GM18502 (cell line): Measurements from ENCODE around the gene ATP9A.
A peak's percentile ranks its signal among the peaks of the same experiment; 100 is the strongest.

Experiments used
- ATAC-seq: cut with Tn5 transposase; IDR thresholded peaks from one replicate; pipeline ENCODE4 v1.9.1; 2021; ENCODE audit warnings: mild to moderate bottlenecking; ENCODE audit not compliant: unreplicated experiment, poor library complexity

Gene ATP9A

DNA sequence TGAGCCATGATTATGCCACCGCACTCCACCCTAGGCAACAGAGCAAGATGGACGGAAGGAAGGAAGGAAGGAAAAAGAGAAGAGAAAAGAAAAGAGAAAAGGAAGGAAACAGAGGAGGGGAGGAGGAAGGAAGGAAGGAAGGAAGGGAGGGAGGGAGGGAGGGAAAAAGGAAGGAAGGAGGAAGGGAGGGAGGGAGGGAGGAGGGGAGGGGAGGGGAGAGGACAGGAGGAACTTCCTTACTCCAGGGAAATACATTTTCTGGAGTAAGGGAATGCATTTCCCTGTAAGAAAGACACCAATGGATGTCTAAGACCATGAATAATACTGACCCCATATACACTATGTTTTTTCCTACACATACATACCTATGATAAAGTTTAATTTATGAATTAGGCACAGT lies 132.5 kb downstream of the ATP9A start:
- ATAC-seq = no peak

DNA sequence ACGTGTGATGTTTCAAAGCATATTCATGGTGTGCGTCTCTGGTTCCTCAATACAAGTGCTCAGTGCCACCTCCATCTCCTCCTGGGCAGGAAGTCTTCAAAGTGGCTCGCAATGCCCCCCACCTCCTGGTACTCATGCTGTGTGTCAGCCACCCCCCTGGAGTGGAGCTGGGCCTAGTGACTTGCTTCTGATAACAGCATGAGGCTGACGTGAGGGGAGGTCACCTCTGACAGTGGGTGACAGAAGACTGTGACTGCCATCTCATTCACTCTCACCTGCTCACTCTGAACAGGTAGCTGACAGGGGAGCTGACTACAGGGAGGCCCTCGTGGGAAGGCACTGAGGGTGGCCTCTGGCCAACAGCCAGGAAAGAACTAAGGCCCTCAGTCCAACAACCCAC lies 133.3 kb downstream of the ATP9A start:
- no peak for ATAC-seq

DNA sequence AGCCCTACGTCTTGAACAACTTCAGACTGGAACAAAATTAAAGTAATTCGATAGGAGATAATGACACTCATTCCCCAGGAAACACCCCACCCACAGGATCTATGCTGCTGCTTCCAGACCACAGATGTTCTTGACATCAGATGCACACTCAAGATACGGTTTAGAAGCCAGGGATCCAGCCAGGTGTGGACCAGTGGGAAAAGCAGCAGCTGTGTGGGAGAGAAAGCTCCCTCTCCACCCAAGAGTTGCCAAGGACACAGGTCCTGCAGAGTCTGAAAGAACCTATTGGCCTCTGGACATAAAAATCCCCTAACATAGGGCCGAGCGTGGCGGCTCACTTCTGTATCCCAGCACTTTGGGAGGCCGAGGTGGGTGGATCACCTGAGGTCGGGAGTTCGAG lies 133.9 kb downstream of the ATP9A start:
- ATAC-seq = no peak

DNA sequence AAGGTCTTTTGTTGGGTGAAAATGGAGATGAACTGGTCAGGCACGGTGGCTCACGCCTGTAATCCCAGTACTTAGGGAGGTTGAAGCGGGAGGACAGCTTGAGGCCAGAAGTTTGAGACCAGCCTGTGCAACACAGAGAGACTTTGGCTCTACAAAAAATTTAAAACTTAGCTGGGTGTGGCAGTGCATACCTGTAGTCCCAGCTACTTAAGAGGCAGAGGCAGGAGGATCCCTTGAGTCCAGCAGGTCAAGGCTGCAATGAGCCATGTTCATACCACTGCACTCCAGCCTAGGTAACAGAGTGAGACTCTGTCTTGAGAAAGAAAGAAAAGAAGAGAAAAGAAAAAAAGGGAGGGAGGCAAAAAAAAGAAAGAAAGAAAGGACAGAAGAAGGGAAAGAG lies 134.8 kb downstream of the ATP9A start:
- ATAC-seq = no peak

DNA sequence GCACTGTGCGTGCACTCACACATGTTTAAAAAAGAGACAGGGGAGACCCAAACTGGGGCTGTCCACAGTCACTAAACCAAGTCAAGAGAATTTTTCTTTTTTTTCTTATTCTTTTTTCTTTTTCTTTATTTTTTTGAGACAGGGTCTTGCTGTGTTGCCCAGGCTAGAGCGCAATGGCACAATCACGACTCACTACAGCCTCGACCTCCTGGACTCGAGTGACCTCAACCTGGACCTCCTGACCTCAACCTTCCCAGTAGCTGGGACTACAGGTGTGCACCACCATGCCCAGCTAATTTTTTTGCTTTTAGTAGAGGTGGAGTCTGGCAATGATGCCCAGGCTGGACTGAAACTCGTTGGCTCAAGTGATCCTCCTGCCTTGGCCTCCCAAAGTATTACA lies 136.2 kb downstream of the ATP9A start:
- ATAC-seq = no peak

DNA sequence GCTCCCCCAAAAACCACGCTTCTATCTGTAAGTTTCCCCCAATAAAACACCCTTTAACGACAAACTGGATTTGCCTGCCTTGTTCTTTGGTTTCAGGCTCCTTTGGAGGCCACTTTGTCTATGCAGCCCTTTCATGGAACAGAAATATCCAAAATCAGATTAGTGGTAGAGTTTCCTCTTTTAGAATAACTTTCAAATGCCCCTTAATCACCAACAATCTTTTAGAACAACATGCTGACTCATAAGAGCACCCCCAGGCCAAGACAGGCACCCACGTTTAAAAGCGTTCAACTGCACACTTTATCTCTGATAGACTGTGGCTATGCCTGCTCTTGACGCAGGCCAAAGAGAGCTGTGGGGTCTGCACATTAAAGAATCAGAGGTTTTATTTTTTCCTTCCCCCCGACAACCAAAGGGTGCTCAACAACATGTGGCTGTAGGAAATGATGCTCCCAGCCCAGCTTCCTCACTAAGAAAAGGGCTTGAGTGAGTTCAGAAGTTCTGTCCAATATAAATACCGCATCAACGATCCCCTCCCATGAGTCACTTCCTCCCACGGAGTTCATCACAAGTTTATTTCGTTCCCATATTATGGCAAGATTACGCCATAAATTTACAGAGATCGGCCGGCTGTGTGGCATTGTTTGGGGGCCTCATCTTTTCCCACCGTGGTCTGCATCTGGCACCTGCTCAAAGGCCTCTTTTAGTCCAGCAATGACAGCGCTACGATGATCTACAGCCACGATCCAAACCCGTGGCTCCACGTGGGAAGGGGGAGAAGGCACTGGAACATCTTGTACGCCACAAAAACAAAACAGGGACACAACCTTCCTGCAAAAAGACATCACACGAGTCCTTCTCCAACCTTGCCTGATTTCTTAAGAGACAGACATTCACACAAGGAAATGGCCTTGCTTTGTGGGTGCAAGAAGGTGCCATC lies 136.9 kb downstream of the ATP9A start:
- ATAC-seq = peak; percentile 56

DNA sequence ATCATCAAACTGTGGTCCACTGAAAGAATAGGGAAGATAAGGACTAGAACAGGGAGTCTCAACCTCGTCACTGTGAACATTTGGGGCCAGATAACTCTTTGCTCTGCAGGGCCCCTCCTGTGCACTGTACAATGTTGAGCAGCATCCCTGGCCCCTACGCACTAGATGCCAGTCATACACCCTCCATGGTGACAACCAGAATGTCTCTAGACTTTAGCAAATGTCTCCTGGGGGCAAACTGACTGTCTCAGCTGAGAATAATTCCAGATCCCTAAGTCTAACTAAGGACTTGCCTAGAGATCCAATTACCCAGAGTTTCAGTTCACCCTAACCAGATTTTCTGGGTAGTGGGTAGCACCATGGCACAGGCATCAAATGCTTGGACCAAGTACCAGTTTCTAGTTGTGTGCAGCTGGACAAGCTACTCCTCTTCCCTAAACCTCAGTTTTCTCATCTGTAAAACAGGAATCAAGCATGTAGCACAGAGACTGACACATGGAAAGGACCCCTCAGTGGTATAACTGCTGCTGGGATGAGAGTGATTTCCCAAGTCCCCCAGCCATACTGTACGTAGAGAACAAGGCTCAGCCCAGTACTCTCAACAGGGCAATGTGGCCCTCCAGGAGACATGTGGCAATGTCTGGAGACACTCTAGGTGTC lies 138.7 kb downstream of the ATP9A start:
- no peak for ATAC-seq

DNA sequence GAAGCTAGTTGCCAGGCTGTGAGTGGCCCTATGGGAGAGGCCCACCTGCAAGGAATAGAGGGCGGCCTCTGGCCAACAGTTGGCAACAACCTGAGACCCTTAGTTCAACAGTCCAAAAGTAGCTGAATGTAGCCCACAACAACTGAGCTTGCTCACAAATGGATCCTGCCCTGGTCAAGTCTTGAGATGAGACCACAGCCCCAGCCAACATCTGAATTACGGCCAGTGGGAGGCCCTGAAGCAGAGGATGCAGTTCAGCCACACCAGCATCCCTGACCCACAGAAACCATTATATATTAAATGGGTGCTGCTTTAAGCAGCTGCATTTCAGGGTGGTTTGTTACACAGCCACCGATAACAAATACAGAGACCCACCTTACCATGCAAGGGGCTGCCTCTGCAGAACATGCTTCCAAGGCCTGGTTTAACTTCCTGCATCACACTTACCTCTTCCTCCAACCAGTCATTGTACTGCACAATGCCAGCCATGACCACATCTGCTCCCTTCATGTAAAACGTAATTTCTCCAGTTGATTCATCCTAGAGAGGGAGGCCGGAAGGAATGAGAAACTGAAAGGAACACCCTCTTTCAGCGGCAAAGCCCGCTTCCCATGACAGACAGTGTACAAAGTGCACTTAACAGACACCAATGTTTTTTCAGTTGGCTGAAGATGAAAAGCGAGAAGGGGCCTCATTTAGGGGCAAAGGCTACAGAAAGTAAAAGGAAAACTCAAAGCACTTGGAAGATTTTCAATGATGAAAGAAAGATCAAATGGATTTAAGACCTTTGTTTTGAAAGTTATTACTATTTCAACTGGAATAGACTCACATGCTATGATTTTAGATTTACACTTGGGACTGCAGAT lies 139.4 kb downstream of the ATP9A start:
- no peak for ATAC-seq

DNA sequence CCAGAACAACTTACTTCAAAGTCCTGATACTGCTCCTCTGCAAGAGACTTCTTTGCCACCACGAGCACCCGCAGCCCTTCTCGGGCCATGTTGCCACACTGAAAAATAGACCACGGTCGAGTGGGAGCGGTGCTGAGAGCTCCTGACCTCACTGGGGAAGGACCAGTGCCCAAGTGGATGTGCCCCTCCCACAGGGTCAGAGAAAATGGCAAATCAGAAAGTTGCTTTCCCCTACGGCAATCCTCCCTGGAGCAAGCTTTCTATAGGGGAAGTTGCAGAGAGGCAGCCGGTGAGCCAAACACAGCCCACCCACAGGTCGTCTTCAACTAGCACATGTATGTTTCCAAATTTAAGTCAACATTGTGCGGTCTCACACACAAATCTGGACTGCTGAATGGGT lies 140.6 kb downstream of the ATP9A start:
- no peak for ATAC-seq

DNA sequence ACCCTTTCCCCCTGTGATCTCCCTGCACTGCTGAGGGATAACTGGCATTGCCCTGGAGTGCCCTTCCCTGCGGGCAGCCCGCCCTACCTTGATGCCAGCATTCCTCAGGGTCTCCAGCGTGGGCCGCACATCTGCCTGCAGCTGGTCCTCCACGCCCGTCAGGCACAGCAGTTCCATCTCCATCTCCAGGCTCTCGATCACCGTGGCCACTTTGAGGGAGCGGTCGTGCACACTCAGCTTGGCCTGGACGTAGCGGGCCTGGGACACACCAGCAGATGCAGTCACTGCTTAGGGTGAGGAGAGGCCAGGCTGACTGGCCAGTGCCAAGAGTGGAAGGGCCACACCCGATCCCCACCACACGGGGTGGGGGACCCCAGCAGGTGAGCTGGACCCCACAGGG lies 143.1 kb downstream of the ATP9A start:
- ATAC-seq = no peak

DNA sequence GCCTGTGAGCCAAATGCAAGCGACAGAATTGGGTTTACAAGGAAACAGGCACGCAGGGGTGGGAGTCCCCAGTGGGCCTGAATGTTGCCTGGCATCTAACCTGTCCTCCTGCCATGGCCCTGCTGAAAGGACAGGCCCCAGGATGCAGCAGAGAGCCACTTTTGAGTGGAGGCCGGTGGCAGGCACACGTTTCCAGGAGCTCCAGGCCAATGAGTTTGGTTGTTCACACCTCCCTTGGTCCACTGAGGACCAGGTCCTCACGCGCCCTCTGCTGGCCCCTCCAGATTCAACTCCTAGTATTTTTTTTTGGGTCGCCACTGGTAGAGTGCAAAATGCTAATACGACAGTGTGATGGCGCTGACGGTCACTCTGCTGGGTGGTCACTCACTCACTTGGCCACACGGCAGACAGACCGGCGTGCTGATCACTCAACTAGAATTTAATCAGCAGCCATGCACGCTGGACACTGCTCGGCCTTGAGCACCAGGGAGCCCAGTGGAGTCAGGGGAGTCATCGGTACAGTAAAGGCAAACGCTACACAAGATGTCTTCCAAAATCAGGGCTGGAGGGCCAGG lies 143.9 kb downstream of the ATP9A start:
- no peak for ATAC-seq

DNA sequence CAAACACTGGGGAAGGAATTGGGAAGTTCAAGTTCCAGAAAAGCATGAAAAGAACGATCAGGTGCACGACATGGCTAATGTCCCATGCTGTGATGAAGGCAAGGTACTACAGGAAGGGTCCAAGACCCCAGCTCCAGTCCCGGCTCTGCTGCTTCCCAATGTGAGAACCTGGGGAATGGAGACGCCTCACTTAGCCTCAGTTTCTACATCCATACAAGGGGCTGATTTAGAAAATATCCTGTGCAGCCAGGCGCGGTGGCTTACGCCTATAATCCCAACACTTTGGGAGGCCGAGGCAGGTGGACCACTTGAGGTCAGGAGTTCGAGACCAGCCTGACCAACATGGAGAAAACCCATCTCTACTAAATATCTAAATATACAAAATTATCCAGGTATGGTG lies 144.9 kb downstream of the ATP9A start:
- no peak for ATAC-seq

DNA sequence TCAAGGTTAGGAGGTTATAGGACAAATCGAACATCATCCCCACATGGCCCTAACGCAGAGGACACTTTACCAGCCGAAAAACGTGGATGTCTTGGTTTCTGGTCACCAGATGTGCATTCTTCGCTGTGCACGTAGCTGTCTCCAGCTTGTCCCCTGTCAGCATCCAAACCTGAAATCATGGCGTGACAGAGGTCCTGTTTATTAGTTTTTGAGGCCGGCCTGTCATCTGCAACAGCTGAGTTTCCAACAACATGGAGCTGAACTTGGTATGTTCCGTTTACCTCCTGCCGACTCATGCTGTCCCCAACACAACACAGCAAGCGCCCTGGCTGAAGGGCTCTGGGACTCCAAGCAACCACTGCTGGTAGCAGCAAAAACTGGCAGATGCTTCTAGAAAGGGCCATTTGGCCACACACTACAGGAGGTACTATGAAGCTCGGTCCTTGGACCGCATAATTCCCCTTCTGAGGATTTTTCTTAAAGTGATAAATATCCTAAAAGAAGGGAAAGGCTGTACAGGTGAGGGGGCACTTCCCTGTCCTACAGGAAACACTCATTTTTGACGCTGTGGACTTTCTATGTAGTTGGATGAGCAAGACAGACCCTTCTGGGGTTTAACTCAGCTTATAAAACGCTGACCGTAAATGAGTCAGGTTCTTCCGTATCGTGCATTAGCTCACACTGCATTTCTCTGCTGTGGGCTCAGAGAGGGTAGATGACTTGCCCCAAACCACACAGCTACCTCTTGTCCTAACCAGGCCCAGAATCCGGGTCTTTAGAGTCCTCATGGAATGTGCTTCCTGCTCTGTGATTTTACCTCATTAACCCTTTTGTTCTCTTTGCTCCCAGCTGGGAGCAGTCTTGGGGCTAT lies 146.0 kb downstream of the ATP9A start:
- ATAC-seq = no peak

DNA sequence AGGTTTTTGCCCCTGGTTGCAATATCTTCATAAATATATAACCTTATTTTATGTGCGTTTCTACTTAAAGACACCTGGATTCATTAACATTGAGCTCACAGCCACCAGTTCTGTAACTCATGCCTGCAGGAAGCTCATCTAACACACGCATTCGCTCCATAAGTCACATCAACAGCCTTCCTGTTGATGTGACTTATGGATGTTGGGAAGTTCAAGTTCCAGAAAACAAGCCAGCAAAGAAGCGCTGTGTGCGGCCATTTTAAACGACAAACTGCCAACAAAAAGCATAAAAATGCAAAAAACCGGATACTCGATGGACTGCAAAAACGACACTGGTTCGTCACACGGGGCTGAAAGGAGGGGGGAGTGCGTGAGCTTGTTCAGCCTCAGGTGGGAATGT lies 147.8 kb downstream of the ATP9A start:
- ATAC-seq = no peak

DNA sequence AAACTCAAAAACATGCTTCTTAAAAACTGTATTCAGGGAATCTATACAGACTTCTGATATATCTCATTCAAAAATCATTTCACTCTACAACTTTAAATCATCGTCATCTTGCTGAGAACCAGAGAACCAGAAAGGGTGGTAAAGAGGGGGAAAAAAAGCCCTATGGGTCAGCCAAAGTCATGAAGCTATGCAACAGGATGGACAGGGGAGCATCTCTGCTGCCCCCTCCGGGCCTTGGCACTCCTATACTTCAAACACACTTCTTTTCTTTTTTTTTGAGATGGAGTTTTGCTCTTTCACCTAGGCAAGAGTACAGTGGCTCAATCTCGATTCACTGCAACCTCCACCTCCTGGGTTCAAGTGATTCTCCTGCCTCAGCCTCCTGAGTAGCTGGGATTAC lies 152.1 kb downstream of the ATP9A start:
- ATAC-seq = no peak

DNA sequence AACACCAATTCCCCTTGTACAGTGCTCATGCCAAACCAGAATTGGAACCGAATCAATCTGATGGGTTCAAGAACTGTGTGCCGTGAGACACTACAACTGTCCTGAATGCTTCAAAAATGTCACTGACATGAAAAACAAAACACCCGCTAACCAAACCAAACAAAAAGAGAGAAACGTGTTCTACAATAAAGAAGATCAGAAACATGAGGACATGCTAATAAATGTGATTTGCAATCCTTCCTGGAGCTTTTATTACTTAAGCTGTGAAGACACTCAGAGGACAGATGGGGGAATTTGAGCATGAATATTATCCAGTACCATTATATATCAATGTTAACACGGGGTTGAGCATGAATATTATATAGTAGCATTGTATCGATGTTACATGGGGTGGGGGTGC lies 153.5 kb downstream of the ATP9A start:
- ATAC-seq = no peak

DNA sequence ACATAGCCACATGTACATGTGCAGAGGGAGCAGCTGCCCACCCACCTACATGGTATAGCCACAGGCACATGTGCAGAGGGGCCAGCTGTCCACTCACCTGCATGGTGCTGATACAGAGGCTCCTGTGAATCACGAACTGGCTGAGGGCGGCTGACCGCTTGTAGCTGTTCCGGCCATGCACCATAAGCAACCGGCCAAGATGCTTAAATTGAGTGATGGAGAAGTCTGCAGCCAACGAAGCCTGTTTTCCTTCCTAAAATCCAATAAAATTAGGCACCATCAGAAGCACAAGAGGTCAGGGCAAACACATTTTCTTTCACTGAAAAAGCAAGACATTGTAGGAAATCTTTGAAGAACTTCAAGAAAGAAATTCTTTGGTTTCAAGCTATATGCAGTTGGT lies 154.6 kb downstream of the ATP9A start:
- no peak for ATAC-seq

DNA sequence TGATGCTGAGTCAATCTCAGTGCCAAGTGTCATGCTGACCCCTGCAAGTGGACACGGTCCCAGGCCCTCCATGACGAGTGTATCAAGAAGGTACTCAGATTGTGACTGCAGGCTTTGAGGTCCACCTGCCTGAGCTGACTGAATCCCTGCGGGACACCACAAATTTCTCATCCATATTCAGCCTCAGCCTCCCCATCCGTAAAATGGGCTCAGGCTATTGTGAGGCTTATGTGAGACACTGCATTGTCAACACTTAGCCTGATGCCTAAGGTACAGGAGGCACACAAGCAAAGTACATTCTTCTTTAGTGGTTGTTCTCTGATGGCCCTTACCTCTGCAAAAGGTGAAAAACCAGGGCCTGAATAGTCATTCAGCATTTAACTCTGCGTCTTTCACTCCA lies 155.3 kb downstream of the ATP9A start:
- ATAC-seq = no peak

DNA sequence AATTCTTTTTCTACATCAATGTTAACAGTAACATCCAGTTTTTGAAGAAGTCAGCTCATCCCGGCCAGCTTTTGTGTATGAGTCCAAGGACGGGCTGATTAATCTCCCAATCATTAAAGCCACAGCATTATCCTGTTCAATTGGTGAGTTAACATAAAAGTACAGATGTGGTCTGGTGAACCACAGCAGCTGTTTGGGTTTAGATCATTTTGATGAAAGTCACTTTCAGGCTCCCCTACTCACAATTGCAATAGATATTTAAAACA lies 156.6 kb downstream of the ATP9A start:
- no peak for ATAC-seq
